B cell (primary cell): ENCODE data around the gene GABPB1.

Source experiments
- EZH2 ChIP-seq: IDR thresholded peaks from 2 replicates; pipeline ENCODE4 v1.6.1; 2012; ENCODE audit warnings: borderline replicate concordance, low read depth, mild to moderate bottlenecking, moderate library complexity, low read length; ENCODE audit not compliant: insufficient read depth, poor library complexity, severe bottlenecking
- TF ChIP-seq, protein P1 (sequence below): fragments of 200-600 bp; IDR thresholded peaks from one replicate; pipeline ENCODE4 v1.8.0; 2022; ENCODE audit warnings: antibody characterized with exemption, mild to moderate bottlenecking

DNA sequence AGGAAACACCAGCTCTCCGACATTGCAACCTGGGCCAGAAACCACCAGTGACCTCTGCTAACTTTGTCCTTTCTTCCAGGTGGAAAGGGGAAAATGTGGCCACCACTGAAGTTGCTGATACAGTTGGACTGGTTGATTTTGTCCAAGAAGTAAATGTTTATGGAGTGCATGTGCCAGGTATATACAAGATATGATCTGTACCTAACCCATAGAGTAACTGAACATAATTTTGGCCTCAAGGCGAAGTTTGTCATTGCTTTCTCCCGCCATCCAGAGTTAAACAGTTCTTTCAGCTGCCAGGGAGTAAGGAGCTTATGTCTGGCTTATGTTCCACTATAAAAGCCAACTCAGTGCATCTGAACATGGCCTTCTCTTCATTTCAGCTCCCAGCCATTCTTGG lies 126.1 kb downstream of the GABPB1 start:
- no peak for TF ChIP-seq EZH2
- TF ChIP-seq, protein P1, sequence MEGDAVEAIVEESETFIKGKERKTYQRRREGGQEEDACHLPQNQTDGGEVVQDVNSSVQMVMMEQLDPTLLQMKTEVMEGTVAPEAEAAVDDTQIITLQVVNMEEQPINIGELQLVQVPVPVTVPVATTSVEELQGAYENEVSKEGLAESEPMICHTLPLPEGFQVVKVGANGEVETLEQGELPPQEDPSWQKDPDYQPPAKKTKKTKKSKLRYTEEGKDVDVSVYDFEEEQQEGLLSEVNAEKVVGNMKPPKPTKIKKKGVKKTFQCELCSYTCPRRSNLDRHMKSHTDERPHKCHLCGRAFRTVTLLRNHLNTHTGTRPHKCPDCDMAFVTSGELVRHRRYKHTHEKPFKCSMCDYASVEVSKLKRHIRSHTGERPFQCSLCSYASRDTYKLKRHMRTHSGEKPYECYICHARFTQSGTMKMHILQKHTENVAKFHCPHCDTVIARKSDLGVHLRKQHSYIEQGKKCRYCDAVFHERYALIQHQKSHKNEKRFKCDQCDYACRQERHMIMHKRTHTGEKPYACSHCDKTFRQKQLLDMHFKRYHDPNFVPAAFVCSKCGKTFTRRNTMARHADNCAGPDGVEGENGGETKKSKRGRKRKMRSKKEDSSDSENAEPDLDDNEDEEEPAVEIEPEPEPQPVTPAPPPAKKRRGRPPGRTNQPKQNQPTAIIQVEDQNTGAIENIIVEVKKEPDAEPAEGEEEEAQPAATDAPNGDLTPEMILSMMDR, result no peak
